OCI-LY1 (cell line): ENCODE measurements around the gene SLC13A2.

Experiments used
- CTCF ChIP-seq: fragments of 200-600 bp; sonication (generic), shearing (Covaris generic); IDR thresholded peaks from 2 replicates; pipeline ENCODE4 v1.5.1; 2017; ENCODE audit warnings: mild to moderate bottlenecking, antibody characterized with exemption, low read length, moderate library complexity, mixed read lengths
- EZH2 ChIP-seq: fragments of 200-600 bp; sonication (generic), shearing (Covaris generic); IDR thresholded peaks from 2 replicates; pipeline ENCODE4 v1.8.0; 2017; ENCODE audit warnings: borderline replicate concordance, mixed run types, mild to moderate bottlenecking, antibody characterized with exemption, low read length, moderate library complexity, mixed read lengths

GRCh38 chr17:28494445-28495188 is 21.2 kb downstream of the SLC13A2 start:
- TF ChIP-seq CTCF: peak; percentile 89
- no peak for TF ChIP-seq EZH2
